Panc1 (cell line): ENCODE data around the gene AQP12B. TPM values are rescaled to one million over a fixed set of nuclear protein-coding genes. Genes with fewer than 3 reads are reported as not detected.
"Not testable (repeated sequence)": the region's sequence is repeated elsewhere in the genome, so short reads cannot be mapped to it uniquely, and the experiment has no call there.

Experiments used
- ATAC-seq: fragments of 200-7000 bp; cut with Tn5 transposase; 2 replicates; pipeline ENCODE4 v1.9.1; 2020; ENCODE audit warnings: mild to moderate bottlenecking, moderate library complexity
- BruUV-seq: library from RNA; stranded (reverse); fragments of 400-500 nt; replicated peaks from 2 replicates; lab custom pipeline; 2021; lab: Mats Ljungman, UMichigan
- CTCF ChIA-PET: fragments of 300-600 bp; sonication (Branson Sonifier 250); formaldehyde crosslinking; loops from one replicate; lab custom pipeline; 2022; ENCODE audit warnings: antibody characterized with exemption; lab: Charles Lee
- POLR2A ChIA-PET: fragments of 300-600 bp; sonication (Branson Sonifier 250); formaldehyde crosslinking; loops from one replicate; lab custom pipeline; 2022; ENCODE audit warnings: antibody characterized with exemption; lab: Charles Lee
- DNase-seq: peaks from one replicate; pipeline ENCODE4 v3.0.0-alpha.2; 2010; ENCODE audit warnings: low read depth, low spot score
- H3K27ac ChIP-seq: 2 replicates; pipeline ENCODE4 v1.5.1; 2011; ENCODE audit warnings: mild to moderate bottlenecking, low read length, inconsistent platforms
- H3K27me3 ChIP-seq: fragments of 200-500 bp; sonication (Bioruptor generic); 2 replicates; pipeline ENCODE4 v1.6.0; 2014; ENCODE audit warnings: low read length, inconsistent platforms; ENCODE audit not compliant: control insufficient read depth, insufficient read depth
- H3K36me3 ChIP-seq: fragments of 200-500 bp; sonication (Bioruptor generic); 2 replicates; pipeline ENCODE4 v1.5.1; 2014; ENCODE audit warnings: inconsistent platforms, mild to moderate bottlenecking, low read length, moderate library complexity; ENCODE audit not compliant: control insufficient read depth, insufficient read depth
- H3K4me1 ChIP-seq: 2 replicates; pipeline ENCODE4 v1.5.1; 2011; ENCODE audit warnings: inconsistent platforms, mild to moderate bottlenecking, low read length, moderate library complexity; ENCODE audit not compliant: control insufficient read depth, insufficient read depth
- H3K4me3 ChIP-seq, 2 experiments: 2 replicates each; pipeline ENCODE4 v1.5.1; 2011 to 2012; ENCODE audit warnings: low read depth in 2 of 2, low read length in 2 of 2, mild to moderate bottlenecking in 2 of 2, inconsistent platforms in 1 of 2, moderate library complexity in 1 of 2
- H3K9me3 ChIP-seq: fragments of 200-500 bp; sonication (Bioruptor generic); 2 replicates; pipeline ENCODE4 v1.5.1; 2014; ENCODE audit warnings: low read depth, mild to moderate bottlenecking, inconsistent platforms, low read length, moderate library complexity; ENCODE audit not compliant: control insufficient read depth, insufficient read depth
- CTCF ChIP-seq: fragments of 450-650 bp; IDR thresholded peaks from 2 replicates; pipeline ENCODE4 v1.5.1; 2017; ENCODE audit warnings: mild to moderate bottlenecking
- POLR2AphosphoS5 ChIP-seq: IDR thresholded peaks from 2 replicates; pipeline ENCODE4 v1.6.1; 2012; ENCODE audit warnings: mild to moderate bottlenecking, low read depth, low read length, moderate library complexity
- REST ChIP-seq, 2 experiments: IDR thresholded peaks; 2 replicates each; pipeline ENCODE4 v1.6.1; 2011 to 2012; ENCODE audit warnings: low read depth in 2 of 2, control low read depth in 1 of 2, low read length in 1 of 2, mild to moderate bottlenecking in 1 of 2, moderate library complexity in 1 of 2; ENCODE audit not compliant: insufficient read depth in 1 of 2
- SIN3A ChIP-seq: IDR thresholded peaks from 2 replicates; pipeline ENCODE4 v1.6.1; 2012; ENCODE audit warnings: low read depth, mild to moderate bottlenecking, low read length, moderate library complexity, borderline replicate concordance; ENCODE audit not compliant: insufficient read depth
- TCF7L2 ChIP-seq: IDR thresholded peaks from 2 replicates; pipeline ENCODE4 v1.6.1; 2011; ENCODE audit warnings: mild to moderate bottlenecking, low read depth, low read length, inconsistent platforms
- in situ Hi-C: cut with HindIII; loops from 2 replicates; pipeline ENCODE4 v1.10.0; 2016; ENCODE audit warnings: low sequenced_read_pairs, low pct_unique_long_range_greater_than_20kb
- intact Hi-C: fragments of 100-400 bp; cut with micrococcal nuclease; formaldehyde crosslinking; loops from one replicate; pipeline ENCODE4 v1.10.0; 2022; ENCODE audit not compliant: unreplicated experiment
- total RNA-seq: library from RNA; stranded (reverse); gene quantifications from one replicate; pipeline ENCODE4 v1.2.1, GENCODE V29; 2021; ENCODE audit not compliant: unreplicated experiment

The AQP12B gene
- total RNA-seq, 1 experiment from 2014 or later = not detected

GRCh38 chr2:240685771-240686371, 3.2 kb upstream of the AQP12B start:
- Histone ChIP-seq H3K27ac (no peak overlapping the region), H3K9me3 (no peaks in the 10 kb centered on the region), H3K36me3 (no peaks in the 10 kb centered on the region), H3K4me1 (no peaks in the 10 kb centered on the region), H3K27me3 (no peaks in the 10 kb centered on the region), H3K4me3 (no peak overlapping the region)
- BruUV-seq = no TSS peak
- ChIA-PET CTCF (no interaction called here), POLR2A (no interaction called here)
- ATAC-seq (no peak), DNase-seq (no peak)
- intact Hi-C loops (no loop called here), in situ Hi-C loops (no loop called here)
- TF ChIP-seq SIN3A (no peak), REST (IDR thresholded peaks at IDR 0.05; ENCODE audit: insufficient read depth in 1 of 2, low read depth in 2 of 2, low read length in 1 of 2) (no peak), CTCF (no peak), POLR2AphosphoS5 (no peak), TCF7L2 (no peak)

- intact Hi-C loops, H3K36me3 ChIP-seq, H3K27ac ChIP-seq, POLR2A ChIA-PET, CTCF ChIA-PET, H3K4me3 ChIP-seq, BruUV-seq, in situ Hi-C loops, H3K4me1 ChIP-seq, ATAC-seq, DNase-seq, H3K9me3 ChIP-seq, H3K27me3 ChIP-seq: not testable (repeated sequence)
Observed at GRCh38 chr2:240683980-240684728, 1.5 kb upstream of the AQP12B start.

GRCh38 chr2:240683329-240683979, 769 bp upstream of the AQP12B start:
- BruUV-seq, intact Hi-C loops, CTCF ChIA-PET, H3K4me3 ChIP-seq, ATAC-seq, H3K27ac ChIP-seq, H3K4me1 ChIP-seq, H3K36me3 ChIP-seq, POLR2A ChIA-PET, H3K27me3 ChIP-seq, DNase-seq, in situ Hi-C loops, H3K9me3 ChIP-seq: not testable (repeated sequence)

- H3K36me3 ChIP-seq, H3K9me3 ChIP-seq, DNase-seq, in situ Hi-C loops, BruUV-seq, ATAC-seq, intact Hi-C loops, H3K4me3 ChIP-seq, H3K27ac ChIP-seq, CTCF ChIA-PET, POLR2A ChIA-PET, H3K4me1 ChIP-seq, H3K27me3 ChIP-seq: not testable (repeated sequence)
Observed at GRCh38 chr2:240680185-240680584, 2.5 kb downstream of the AQP12B start.

GRCh38 chr2:240678909-240679308, 3.8 kb downstream of the AQP12B start:
- H3K36me3 ChIP-seq, in situ Hi-C loops, H3K4me1 ChIP-seq, DNase-seq, POLR2A ChIA-PET, H3K27ac ChIP-seq, CTCF ChIA-PET, intact Hi-C loops, H3K27me3 ChIP-seq, H3K9me3 ChIP-seq, BruUV-seq, H3K4me3 ChIP-seq: not testable (repeated sequence)
- ATAC-seq = peak; percentile 16; the same call in 1 of the 2 replicates
